T-cell (primary cell): ENCODE measurements around the gene FHIT. TPM values are rescaled to one million over a fixed set of nuclear protein-coding genes. Genes with fewer than 3 reads are reported as not detected.

Experiments used
- ATAC-seq, 4 experiments: fragments of 200-7000 bp in 3 of 4; fragments of 150-1000 bp in 1 of 4; cut with Tn5 transposase; replicated peaks in 1 of 4; 1 replicate in 3 of 4; 2 replicates in 1 of 4; pipeline ENCODE4 v1.10.0; 2021; ENCODE audit warnings: moderate library complexity in 3 of 4, mild to moderate bottlenecking in 2 of 4, moderate number of reproducible peaks in 1 of 4
- CTCF ChIA-PET, 2 donors: fragments of 300-600 bp; sonication (Branson Sonifier 250); formaldehyde crosslinking; loops; one replicate each; lab custom pipeline; 2022; ENCODE audit warnings: antibody characterized with exemption in 2 of 2; lab: Charles Lee
- POLR2A ChIA-PET, 2 donors: fragments of 300-600 bp; sonication (Branson Sonifier 250); formaldehyde crosslinking; loops; one replicate each; lab custom pipeline; 2022; ENCODE audit warnings: antibody characterized with exemption in 2 of 2; lab: Charles Lee
- DNase-seq, 35 experiments: peaks; one replicate each; pipeline versions ENCODE4 v3.0.0 to v3.0.0-alpha.2; 2013 to 2023
- H3K27ac ChIP-seq: one replicate; pipeline ENCODE4 v1.5.1; 2013; ENCODE audit warnings: low read length
- H3K27me3 ChIP-seq, 2 experiments: replicated peaks in 1 of 2; 1 replicate in 1 of 2; 2 replicates in 1 of 2; pipeline versions ENCODE4 v1.6.1 to v1.7.0; 2013; ENCODE audit warnings: low read length in 1 of 2, mixed read lengths in 1 of 2; ENCODE audit not compliant: control insufficient read depth in 2 of 2, insufficient read depth in 2 of 2; ENCODE audit errors: extremely low read depth in 1 of 2
- H3K36me3 ChIP-seq, 2 donors: 1 replicate in 1 of 2; 2 replicates in 1 of 2; pipeline versions ENCODE4 v1.6.1 to v1.7.0; 2013; ENCODE audit warnings: low read length in 1 of 2; ENCODE audit not compliant: control insufficient read depth in 2 of 2, insufficient read depth in 1 of 2; ENCODE audit errors: extremely low read depth in 1 of 2
- H3K4me1 ChIP-seq, 2 experiments: 1 replicate in 1 of 2; 2 replicates in 1 of 2; pipeline versions ENCODE4 v1.6.1 to v1.7.0; 2013; ENCODE audit warnings: low read length in 2 of 2, mixed read lengths in 1 of 2; ENCODE audit not compliant: insufficient read depth in 2 of 2, control insufficient read depth in 1 of 2; ENCODE audit errors: extremely low read depth in 1 of 2
- H3K4me3 ChIP-seq, 2 donors: 1 replicate in 1 of 2; 2 replicates in 1 of 2; pipeline versions ENCODE4 v1.5.1 to v1.7.0; 2013; ENCODE audit warnings: mild to moderate bottlenecking in 2 of 2, low read length in 1 of 2, moderate library complexity in 1 of 2; ENCODE audit not compliant: control insufficient read depth in 1 of 2; ENCODE audit errors: extremely low read depth in 1 of 2
- H3K9me3 ChIP-seq: 2 replicates; pipeline ENCODE4 v1.7.0; 2013
- H3K27ac Mint-ChIP-seq, 2 donors: one replicate each; pipeline ENCODE4 v1.8.0; 2020 to 2021; ENCODE audit warnings: mild to moderate bottlenecking in 2 of 2, mixed read lengths in 2 of 2
- H3K27me3 Mint-ChIP-seq, 2 donors: one replicate each; pipeline ENCODE4 v1.8.0; 2021 to 2022; ENCODE audit warnings: mixed read lengths in 2 of 2
- H3K36me3 Mint-ChIP-seq: one replicate; pipeline ENCODE4 v1.8.0; 2021; ENCODE audit warnings: mixed read lengths
- H3K4me1 Mint-ChIP-seq, 3 donors: one replicate each; pipeline ENCODE4 v1.8.0; 2020 to 2022; ENCODE audit warnings: mixed read lengths in 3 of 3, mild to moderate bottlenecking in 1 of 3
- H3K4me3 Mint-ChIP-seq, 3 donors: one replicate each; pipeline ENCODE4 v1.8.0; 2020 to 2022; ENCODE audit warnings: mild to moderate bottlenecking in 3 of 3, mixed read lengths in 3 of 3, moderate library complexity in 3 of 3
- H3K9me3 Mint-ChIP-seq, 3 donors: one replicate each; pipeline ENCODE4 v1.8.0; 2020 to 2022; ENCODE audit warnings: mixed read lengths in 3 of 3
- WGBS: methylation state at CpG from one replicate; pipeline ENCODE4 v1.1.5; 2013; ENCODE audit warnings: missing lambda C conversion rate; ENCODE audit not compliant: insufficient coverage; 5-methylcytosine and 5-hydroxymethylcytosine counted together
- total RNA-seq, 35 experiments: library from RNA in 6 of 35; stranded (reverse) in 6 of 35; fragments of 120-200 nt in 1 of 35; gene quantifications; one replicate each; pipeline versions ENCODE4 v1.2.1 to v1.2.4 and lab custom pipeline; 2013 to 2026

FHIT gene
- total RNA-seq, 5 donors from 2014 or later (not counting 1 experiment from before 2014, with no cell fraction given) = 33.1 to 197 (median 78.3) TPM

DNA sequence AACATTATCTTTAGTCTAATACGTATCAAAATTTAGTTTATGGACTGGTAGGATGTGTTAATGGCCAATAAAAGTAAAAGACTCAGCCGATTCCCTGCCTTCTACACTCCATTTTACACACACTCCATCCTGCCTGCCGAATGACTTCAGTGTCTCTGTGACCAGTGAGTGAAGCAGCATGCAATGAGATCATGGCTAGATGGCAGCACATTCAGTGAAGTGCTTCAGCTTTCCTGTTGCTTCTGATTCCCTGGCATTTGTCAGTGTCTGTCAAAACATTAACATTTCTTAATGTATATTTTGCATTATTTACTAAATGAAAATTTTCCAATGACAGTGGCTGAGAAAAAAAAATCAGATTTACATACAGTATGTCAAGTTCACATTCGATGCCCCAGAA lies 412.0 kb downstream of the FHIT start:
- H3K4me1 ChIP-seq = no peaks in the 10 kb centered on the region
- no peak overlapping the region for H3K27ac Mint-ChIP-seq
- H3K4me1 Mint-ChIP-seq = no peaks in the 10 kb centered on the region
- H3K36me3 ChIP-seq = no peaks in the 10 kb centered on the region
- WGBS = 100% methylated on average over 1 of the region's 4 CpGs
- DNase-seq (no peak), ATAC-seq (no peak)
- no peak overlapping the region for H3K4me3 ChIP-seq
- no peak overlapping the region for H3K27ac ChIP-seq
- H3K9me3 ChIP-seq = no peaks in the 10 kb centered on the region
- H3K27me3 Mint-ChIP-seq = no peaks in the 10 kb centered on the region
- H3K4me3 Mint-ChIP-seq = no peak overlapping the region
- H3K36me3 Mint-ChIP-seq = no peaks in the 10 kb centered on the region
- no peaks in the 10 kb centered on the region for H3K27me3 ChIP-seq
- peaks cover 0 to 2% (median 0%) of the 10 kb centered on the region in 3 donors for H3K9me3 Mint-ChIP-seq
- ChIA-PET CTCF (no interaction called here), POLR2A (no interaction called here)

- Mint-ChIP-seq H3K36me3 (no peaks in the 10 kb centered on the region), H3K27me3 (no peaks in the 10 kb centered on the region), H3K4me1 (no peaks in the 10 kb centered on the region), H3K27ac (no peak overlapping the region), H3K4me3 (no peak overlapping the region), H3K9me3 (peaks cover 0 to 3% (median 2%) of the 10 kb centered on the region in 3 donors)
- Histone ChIP-seq H3K9me3 (no peaks in the 10 kb centered on the region), H3K36me3 (no peaks in the 10 kb centered on the region), H3K27me3 (no peaks in the 10 kb centered on the region), H3K27ac (no peak overlapping the region), H3K4me3 (no peak overlapping the region), H3K4me1 (no peaks in the 10 kb centered on the region)
- DNase-seq = no peak
- no CpG with 5 or more reads among the region's 5 CpGs for WGBS
- ChIA-PET POLR2A (no interaction called here), CTCF (no interaction called here)
- ATAC-seq = no peak
These were observed 415.5 kb downstream of the FHIT start for GRCh38 chr3:60835796-60836195.

- DNase-seq = no peak
- Mint-ChIP-seq H3K4me3 (no peak overlapping the region), H3K27ac (no peak overlapping the region), H3K4me1 (no peaks in the 10 kb centered on the region), H3K27me3 (no peaks in the 10 kb centered on the region), H3K36me3 (peaks cover 5% of the 10 kb centered on the region), H3K9me3 (peaks cover 0 to 6% (median 4%) of the 10 kb centered on the region in 3 donors)
- no peak for ATAC-seq
- H3K9me3 ChIP-seq = no peaks in the 10 kb centered on the region
- POLR2A ChIA-PET = no interaction called here
- WGBS = 100% methylated on average over 1 of the region's 1 CpG
- CTCF ChIA-PET = no interaction called here
- no peak overlapping the region for H3K27ac ChIP-seq
- H3K36me3 ChIP-seq = no peaks in the 10 kb centered on the region
- H3K27me3 ChIP-seq = no peaks in the 10 kb centered on the region
- no peak overlapping the region for H3K4me3 ChIP-seq
- no peaks in the 10 kb centered on the region for H3K4me1 ChIP-seq
These were observed 422.2 kb downstream of the FHIT start for GRCh38 chr3:60829058-60829457.

- Mint-ChIP-seq H3K4me3 (no peak overlapping the region), H3K4me1 (no peaks in the 10 kb centered on the region), H3K27me3 (peaks cover 0 to 4% of the 10 kb centered on the region in 2 donors), H3K36me3 (peaks cover 10% of the 10 kb centered on the region), H3K27ac (no peak overlapping the region), H3K9me3 (peaks cover 4 to 12% (median 4%) of the 10 kb centered on the region in 3 donors)
- POLR2A ChIA-PET = no interaction called here
- H3K9me3 ChIP-seq = no peaks in the 10 kb centered on the region
- CTCF ChIA-PET = no interaction called here
- ATAC-seq (no peak), DNase-seq (no peak)
- no peaks in the 10 kb centered on the region for H3K36me3 ChIP-seq
- H3K4me3 ChIP-seq = no peak overlapping the region
- H3K4me1 ChIP-seq = no peaks in the 10 kb centered on the region
- H3K27me3 ChIP-seq = no peaks in the 10 kb centered on the region
- H3K27ac ChIP-seq = no peak overlapping the region
- 60% methylated on average over 1 of the region's 1 CpG for WGBS
These were observed 423.6 kb downstream of the FHIT start for GRCh38 chr3:60827666-60828065.

DNA sequence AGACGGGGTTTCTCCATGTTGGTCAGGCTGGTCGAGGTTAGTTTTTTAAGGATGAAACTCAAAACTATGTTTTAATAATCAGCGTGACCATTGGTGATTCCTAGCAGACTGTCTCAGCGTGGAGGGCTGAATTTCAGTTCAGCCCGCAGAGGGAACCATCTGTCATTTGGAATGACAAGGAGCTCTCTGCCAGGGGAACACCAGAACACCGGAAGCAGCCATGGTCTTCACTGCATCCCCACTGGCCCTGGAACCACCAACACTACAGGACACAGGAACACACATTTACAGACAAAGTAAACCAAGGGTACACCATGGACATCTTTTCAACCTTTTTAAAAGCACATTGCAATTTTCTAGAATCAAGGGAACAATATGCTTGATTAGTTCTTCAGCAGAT lies 424.7 kb downstream of the FHIT start:
- POLR2A ChIA-PET = no interaction called here
- H3K9me3 ChIP-seq = no peaks in the 10 kb centered on the region
- Mint-ChIP-seq H3K4me3 (no peak overlapping the region), H3K36me3 (peaks cover 10% of the 10 kb centered on the region), H3K9me3 (peaks cover 4 to 12% (median 4%) of the 10 kb centered on the region in 3 donors), H3K4me1 (no peaks in the 10 kb centered on the region), H3K27me3 (peaks cover 0 to 4% of the 10 kb centered on the region in 2 donors), H3K27ac (no peak overlapping the region)
- 90% methylated on average over 6 of the region's 6 CpGs for WGBS
- no peak overlapping the region for H3K4me3 ChIP-seq
- no peak overlapping the region for H3K27ac ChIP-seq
- ATAC-seq = no peak
- CTCF ChIA-PET = no interaction called here
- no peak for DNase-seq
- H3K4me1 ChIP-seq = no peaks in the 10 kb centered on the region
- H3K27me3 ChIP-seq = no peaks in the 10 kb centered on the region
- H3K36me3 ChIP-seq = no peaks in the 10 kb centered on the region

GRCh38 chr3:60812502-60812901 lies 438.8 kb downstream of the FHIT start:
- no peaks in the 10 kb centered on the region for H3K36me3 ChIP-seq
- 50% methylated on average over 1 of the region's 2 CpGs for WGBS
- no peaks in the 10 kb centered on the region for H3K4me1 ChIP-seq
- no peaks in the 10 kb centered on the region for H3K9me3 ChIP-seq
- H3K27ac Mint-ChIP-seq = no peak overlapping the region
- no peak overlapping the region for H3K4me3 Mint-ChIP-seq
- POLR2A ChIA-PET = no interaction called here
- no peak overlapping the region for H3K27ac ChIP-seq
- peaks cover 7 to 25% (median 10%) of the 10 kb centered on the region in 3 donors for H3K9me3 Mint-ChIP-seq
- CTCF ChIA-PET = no interaction called here
- DNase-seq = no peak
- no peak overlapping the region for H3K4me3 ChIP-seq
- no peaks in the 10 kb centered on the region for H3K4me1 Mint-ChIP-seq
- peaks cover 2% of the 10 kb centered on the region for H3K36me3 Mint-ChIP-seq
- ATAC-seq = no peak
- no peaks in the 10 kb centered on the region for H3K27me3 ChIP-seq
- no peaks in the 10 kb centered on the region for H3K27me3 Mint-ChIP-seq

GRCh38 chr3:60810881-60811280 lies 440.4 kb downstream of the FHIT start:
- ChIA-PET CTCF (no interaction called here), POLR2A (no interaction called here)
- H3K4me1 ChIP-seq = no peaks in the 10 kb centered on the region
- no peak overlapping the region for H3K4me3 ChIP-seq
- no peaks in the 10 kb centered on the region for H3K36me3 ChIP-seq
- Mint-ChIP-seq H3K36me3 (no peaks in the 10 kb centered on the region), H3K27me3 (no peaks in the 10 kb centered on the region), H3K4me3 (no peak overlapping the region), H3K27ac (no peak overlapping the region), H3K4me1 (no peaks in the 10 kb centered on the region), H3K9me3 (peaks cover 0 to 11% (median 3%) of the 10 kb centered on the region in 3 donors)
- DNase-seq = no peak
- no peak for ATAC-seq
- no peak overlapping the region for H3K27ac ChIP-seq
- H3K9me3 ChIP-seq = no peaks in the 10 kb centered on the region
- H3K27me3 ChIP-seq = no peaks in the 10 kb centered on the region
- WGBS = 83% methylated on average over 3 of the region's 4 CpGs
